ENCODE measurements around the gene BOLA3. TPM values are rescaled to one million over a fixed set of nuclear protein-coding genes. Genes with fewer than 3 reads are reported as not detected.
A peak's percentile ranks its signal among the peaks of the same experiment; 100 is the strongest.
"Not testable (repeated sequence)": the region's sequence is repeated elsewhere in the genome, so short reads cannot be mapped to it uniquely, and the experiment has no call there.

Gene BOLA3
- total RNA-seq, 3 donors from 2014 or later = 27.1 to 42.6 (median 30.2) TPM

- no peaks in the 10 kb centered on the region for H3K4me1 ChIP-seq
- peak overlapping the region; percentile 64 to 79 for H3K27ac ChIP-seq
- TF ChIP-seq, protein P1, sequence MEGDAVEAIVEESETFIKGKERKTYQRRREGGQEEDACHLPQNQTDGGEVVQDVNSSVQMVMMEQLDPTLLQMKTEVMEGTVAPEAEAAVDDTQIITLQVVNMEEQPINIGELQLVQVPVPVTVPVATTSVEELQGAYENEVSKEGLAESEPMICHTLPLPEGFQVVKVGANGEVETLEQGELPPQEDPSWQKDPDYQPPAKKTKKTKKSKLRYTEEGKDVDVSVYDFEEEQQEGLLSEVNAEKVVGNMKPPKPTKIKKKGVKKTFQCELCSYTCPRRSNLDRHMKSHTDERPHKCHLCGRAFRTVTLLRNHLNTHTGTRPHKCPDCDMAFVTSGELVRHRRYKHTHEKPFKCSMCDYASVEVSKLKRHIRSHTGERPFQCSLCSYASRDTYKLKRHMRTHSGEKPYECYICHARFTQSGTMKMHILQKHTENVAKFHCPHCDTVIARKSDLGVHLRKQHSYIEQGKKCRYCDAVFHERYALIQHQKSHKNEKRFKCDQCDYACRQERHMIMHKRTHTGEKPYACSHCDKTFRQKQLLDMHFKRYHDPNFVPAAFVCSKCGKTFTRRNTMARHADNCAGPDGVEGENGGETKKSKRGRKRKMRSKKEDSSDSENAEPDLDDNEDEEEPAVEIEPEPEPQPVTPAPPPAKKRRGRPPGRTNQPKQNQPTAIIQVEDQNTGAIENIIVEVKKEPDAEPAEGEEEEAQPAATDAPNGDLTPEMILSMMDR (IDR thresholded peaks at IDR 0.05) = no peak
- no peak for TF ChIP-seq POLR2AphosphoS5 (IDR thresholded peaks at IDR 0.05)
- no peak for TF ChIP-seq POLR2A (IDR thresholded peaks at IDR 0.05)
- H3K27me3 ChIP-seq = no peaks in the 10 kb centered on the region
- intact Hi-C loops (cut with DNase I; ENCODE audit: low total_unique reads) = no loop called here
- no peak overlapping the region for H3K4me3 ChIP-seq
- DNase-seq (ENCODE audit: low spot score in 2 of 2) = peak in 1 of 2 donors; percentile 85
- H3K9me3 ChIP-seq = no peaks in the 10 kb centered on the region
- H3K36me3 ChIP-seq = no peaks in the 10 kb centered on the region
Measured at GRCh38 chr2:74188018-74188601, 40.4 kb upstream of the BOLA3 start.

- H3K27ac ChIP-seq; H3K36me3 ChIP-seq; intact Hi-C loops (cut with DNase I; ENCODE audit: low total_unique reads); H3K27me3 ChIP-seq; DNase-seq (ENCODE audit: low spot score in 2 of 2); H3K4me1 ChIP-seq; H3K9me3 ChIP-seq; H3K4me3 ChIP-seq: not testable (repeated sequence)
Measured at GRCh38 chr2:74186706-74187105, 39.0 kb upstream of the BOLA3 start.

- no peak for DNase-seq (ENCODE audit: low spot score in 2 of 2)
- Histone ChIP-seq H3K9me3 (no peaks in the 10 kb centered on the region), H3K4me3 (no peak overlapping the region), H3K27me3 (no peaks in the 10 kb centered on the region), H3K4me1 (no peaks in the 10 kb centered on the region), H3K36me3 (no peaks in the 10 kb centered on the region), H3K27ac (no peak overlapping the region)
- TF ChIP-seq POLR2A (IDR thresholded peaks at IDR 0.05) (no peak), POLR2AphosphoS5 (IDR thresholded peaks at IDR 0.05) (no peak)
- TF ChIP-seq, protein P1 (IDR thresholded peaks at IDR 0.05) = no peak
- intact Hi-C loops (cut with DNase I; ENCODE audit: low total_unique reads) = no loop called here
Measured at GRCh38 chr2:74186038-74186437, 38.3 kb upstream of the BOLA3 start.

GRCh38 chr2:74183878-74184277, 36.2 kb upstream of the BOLA3 start:
- H3K4me3 ChIP-seq = no peak overlapping the region
- no peak for DNase-seq (ENCODE audit: low spot score in 2 of 2)
- H3K4me1 ChIP-seq = no peaks in the 10 kb centered on the region
- TF ChIP-seq, protein P1 (IDR thresholded peaks at IDR 0.05) = no peak
- TF ChIP-seq POLR2A (IDR thresholded peaks at IDR 0.05) (no peak), POLR2AphosphoS5 (IDR thresholded peaks at IDR 0.05) (no peak)
- H3K27me3 ChIP-seq = no peaks in the 10 kb centered on the region
- H3K9me3 ChIP-seq = no peaks in the 10 kb centered on the region
- intact Hi-C loops (cut with DNase I; ENCODE audit: low total_unique reads) = no loop called here
- no peaks in the 10 kb centered on the region for H3K36me3 ChIP-seq
- H3K27ac ChIP-seq = no peak overlapping the region

DNA sequence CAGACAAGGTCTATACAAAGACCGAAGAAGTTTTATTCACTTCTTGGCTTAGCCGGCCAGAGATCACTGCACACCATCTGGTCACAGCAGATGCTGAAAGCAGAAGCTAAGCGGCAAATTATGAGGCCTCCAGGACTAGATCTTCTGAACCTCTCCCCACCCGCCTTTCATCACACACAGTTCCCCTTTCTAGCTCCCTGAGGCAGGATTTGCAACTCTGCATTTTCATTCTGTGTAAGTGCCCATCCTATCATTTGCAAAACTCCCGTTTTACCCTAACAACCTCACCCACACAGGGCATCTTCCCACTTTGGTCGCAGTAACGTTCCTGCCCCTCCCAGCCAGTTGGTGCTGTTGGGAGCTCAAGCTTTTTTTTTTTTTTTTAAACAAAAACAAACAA, 34.0 kb upstream of the BOLA3 start:
- TF ChIP-seq POLR2AphosphoS5 (IDR thresholded peaks at IDR 0.05) (no peak), POLR2A (IDR thresholded peaks at IDR 0.05) (no peak)
- TF ChIP-seq, protein P1 (IDR thresholded peaks at IDR 0.05) = no peak
- no peak for DNase-seq (ENCODE audit: low spot score in 2 of 2)

More for the DNA sequence above, 34.0 kb upstream of the BOLA3 start:
- Histone ChIP-seq H3K9me3 (no peaks in the 10 kb centered on the region), H3K4me3 (no peak overlapping the region), H3K27me3 (no peaks in the 10 kb centered on the region), H3K36me3 (no peaks in the 10 kb centered on the region), H3K27ac (no peak overlapping the region), H3K4me1 (peaks cover 0 to 4% of the 10 kb centered on the region in 2 donors)
- intact Hi-C loops (cut with DNase I; ENCODE audit: low total_unique reads) = no loop called here
